Measurements from ENCODE around the gene TEC.
"Not testable (repeated sequence)": the region's sequence is repeated elsewhere in the genome, so short reads cannot be mapped to it uniquely, and the experiment has no call there.

Gene TEC

DNA sequence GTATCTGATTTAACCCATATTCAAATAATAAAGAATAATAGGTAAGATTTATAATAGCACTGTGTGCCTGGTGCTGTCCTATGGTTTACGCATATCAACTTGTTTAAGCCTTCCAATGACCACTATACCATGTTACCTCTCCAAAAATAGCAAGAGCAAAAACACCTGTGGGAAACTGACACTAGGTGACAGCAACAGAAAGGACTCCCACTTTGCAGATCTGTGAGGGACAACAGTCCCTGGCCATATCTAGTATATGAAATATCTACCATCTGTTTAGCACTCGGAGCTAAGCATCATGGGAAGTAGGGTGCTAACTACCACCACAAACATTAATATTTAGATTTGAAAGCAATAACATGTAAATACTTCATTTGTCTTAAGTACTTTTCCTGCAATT, 79.9 kb downstream of the TEC start:
- peak overlapping the region; percentile 58; the same call in 1 of the 2 replicates for H3K27ac ChIP-seq (ENCODE audit: low read length)
- no peaks in the 10 kb centered on the region for H3K27me3 ChIP-seq (replicated peaks; ENCODE audit: insufficient read depth, low read length)
- peak overlapping the region; percentile 47 for H3K9ac ChIP-seq (ENCODE audit: low read length)
- H3K4me1 ChIP-seq (ENCODE audit: low read length): peaks cover 52% of the 10 kb centered on the region
- no peaks in the 10 kb centered on the region for H3K9me3 ChIP-seq (replicated peaks; ENCODE audit: insufficient read depth, low read length)
- H3K79me2 ChIP-seq (ENCODE audit: low read length): peaks cover 97% of the 10 kb centered on the region
- peaks cover 24% of the 10 kb centered on the region; the same call in 1 of the 2 replicates for H4K20me1 ChIP-seq (ENCODE audit: insufficient read depth, low read length)
- TF ChIP-seq CTCF (IDR thresholded peaks at IDR 0.05; ENCODE audit: low read length): peak; percentile 34
- no peak for TF ChIP-seq EZH2phosphoT487 (IDR thresholded peaks at IDR 0.05; ENCODE audit: low read length)
- no peak for TF ChIP-seq EZH2 (optimal IDR thresholded peaks at IDR 0.05; ENCODE audit: low read depth, low read length)
- peaks cover 7% of the 10 kb centered on the region; the same call in 1 of the 2 replicates for H3K36me3 ChIP-seq (replicated peaks; ENCODE audit: insufficient read depth, low read length)
- H3K4me2 ChIP-seq (ENCODE audit: low read depth, low read length): peak overlapping the region; percentile 86
- no peaks in the 10 kb centered on the region for H3K9me2 ChIP-seq (replicated peaks; ENCODE audit: insufficient read depth, low read length)
- peak overlapping the region; percentile 42 for H3K4me3 ChIP-seq (ENCODE audit: low read length)
- H2AFZ ChIP-seq (ENCODE audit: low read length): no peak overlapping the region
- peaks cover 25% of the 10 kb centered on the region for H3F3A ChIP-seq (ENCODE audit: insufficient read depth, low read length)
- DNase-seq: peak; percentile 54

GRCh38 chr4:48188390-48188789, 81.2 kb downstream of the TEC start:
- Histone ChIP-seq H3K27me3 (replicated peaks; ENCODE audit: insufficient read depth, low read length) (no peaks in the 10 kb centered on the region), H3K9me3 (replicated peaks; ENCODE audit: insufficient read depth, low read length) (no peaks in the 10 kb centered on the region), H3K79me2 (ENCODE audit: low read length) (peaks cover 97% of the 10 kb centered on the region), H3F3A (ENCODE audit: insufficient read depth, low read length) (peaks cover 14% of the 10 kb centered on the region), H4K20me1 (ENCODE audit: insufficient read depth, low read length) (peaks cover 29% of the 10 kb centered on the region; the same call in 1 of the 2 replicates), H3K36me3 (replicated peaks; ENCODE audit: insufficient read depth, low read length) (peaks cover 7% of the 10 kb centered on the region; the same call in 1 of the 2 replicates), H2AFZ (ENCODE audit: low read length) (no peak overlapping the region), H3K9me2 (replicated peaks; ENCODE audit: insufficient read depth, low read length) (no peaks in the 10 kb centered on the region), H3K4me1 (ENCODE audit: low read length) (peaks cover 64% of the 10 kb centered on the region), H3K27ac (ENCODE audit: low read length) (no peak overlapping the region; the same call in 1 of the 2 replicates), H3K4me2 (ENCODE audit: low read depth, low read length) (peak overlapping the region; percentile 86; the same call in 1 of the 2 replicates), H3K9ac (ENCODE audit: low read length) (no peak overlapping the region), H3K4me3 (ENCODE audit: low read length) (no peak overlapping the region)
- DNase-seq: no peak
- TF ChIP-seq EZH2phosphoT487 (IDR thresholded peaks at IDR 0.05; ENCODE audit: low read length) (no peak), EZH2 (optimal IDR thresholded peaks at IDR 0.05; ENCODE audit: low read depth, low read length) (no peak), CTCF (IDR thresholded peaks at IDR 0.05; ENCODE audit: low read length) (no peak)

GRCh38 chr4:48187813-48188212, 81.8 kb downstream of the TEC start:
- TF ChIP-seq EZH2 (optimal IDR thresholded peaks at IDR 0.05; ENCODE audit: low read depth, low read length): no peak
- no peak for TF ChIP-seq EZH2phosphoT487 (IDR thresholded peaks at IDR 0.05; ENCODE audit: low read length)
- no peak for TF ChIP-seq CTCF (IDR thresholded peaks at IDR 0.05; ENCODE audit: low read length)
- peaks cover 97% of the 10 kb centered on the region for H3K79me2 ChIP-seq (ENCODE audit: low read length)
- no peaks in the 10 kb centered on the region for H3K9me3 ChIP-seq (replicated peaks; ENCODE audit: insufficient read depth, low read length)
- no peak overlapping the region for H3K4me3 ChIP-seq (ENCODE audit: low read length)
- H3K9me2 ChIP-seq (replicated peaks; ENCODE audit: insufficient read depth, low read length): no peaks in the 10 kb centered on the region
- no peak overlapping the region for H3K4me2 ChIP-seq (ENCODE audit: low read depth, low read length)
- H2AFZ ChIP-seq (ENCODE audit: low read length): no peak overlapping the region
- DNase-seq: no peak
- peaks cover 69% of the 10 kb centered on the region for H3K4me1 ChIP-seq (ENCODE audit: low read length)
- H4K20me1 ChIP-seq (ENCODE audit: insufficient read depth, low read length): peaks cover 29% of the 10 kb centered on the region; the same call in 1 of the 2 replicates
- H3K27ac ChIP-seq (ENCODE audit: low read length): no peak overlapping the region; the same call in 1 of the 2 replicates
- no peaks in the 10 kb centered on the region for H3K27me3 ChIP-seq (replicated peaks; ENCODE audit: insufficient read depth, low read length)
- peaks cover 9% of the 10 kb centered on the region for H3F3A ChIP-seq (ENCODE audit: insufficient read depth, low read length)
- peaks cover 10% of the 10 kb centered on the region for H3K36me3 ChIP-seq (replicated peaks; ENCODE audit: insufficient read depth, low read length)
- H3K9ac ChIP-seq (ENCODE audit: low read length): no peak overlapping the region

DNA sequence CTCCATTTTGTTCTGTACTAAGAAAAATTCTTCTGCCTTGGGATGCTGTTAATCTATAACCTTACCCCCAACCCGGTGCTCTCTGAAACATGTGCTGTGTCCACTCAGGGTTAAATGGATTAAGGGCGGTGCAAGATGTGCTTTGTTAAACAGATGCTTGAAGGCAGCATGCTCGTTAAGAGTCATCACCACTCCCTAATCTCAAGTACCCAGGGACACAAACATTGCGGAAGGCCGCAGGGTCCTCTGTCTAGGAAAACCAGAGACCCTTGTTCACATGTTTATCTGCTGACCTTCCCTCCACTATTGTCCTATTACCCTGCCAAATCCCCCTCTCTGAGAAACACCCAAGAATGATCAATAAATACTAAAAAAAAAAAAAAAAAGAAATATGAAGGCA, 82.6 kb downstream of the TEC start:
- not testable (repeated sequence) for H3K9me3 ChIP-seq (replicated peaks; ENCODE audit: insufficient read depth, low read length); H3K4me2 ChIP-seq (ENCODE audit: low read depth, low read length); H3K27ac ChIP-seq (ENCODE audit: low read length); H3K9me2 ChIP-seq (replicated peaks; ENCODE audit: insufficient read depth, low read length); H3K4me3 ChIP-seq (ENCODE audit: low read length); H3K27me3 ChIP-seq (replicated peaks; ENCODE audit: insufficient read depth, low read length); DNase-seq; H3K9ac ChIP-seq (ENCODE audit: low read length); H2AFZ ChIP-seq (ENCODE audit: low read length)
- H4K20me1 ChIP-seq (ENCODE audit: insufficient read depth, low read length): peaks cover 29% of the 10 kb centered on the region; the same call in 1 of the 2 replicates
- H3F3A ChIP-seq (ENCODE audit: insufficient read depth, low read length): peaks cover 17% of the 10 kb centered on the region
- peaks cover 72% of the 10 kb centered on the region for H3K4me1 ChIP-seq (ENCODE audit: low read length)
- H3K36me3 ChIP-seq (replicated peaks; ENCODE audit: insufficient read depth, low read length): peaks cover 13% of the 10 kb centered on the region
- H3K79me2 ChIP-seq (ENCODE audit: low read length): peaks cover 97% of the 10 kb centered on the region

DNA sequence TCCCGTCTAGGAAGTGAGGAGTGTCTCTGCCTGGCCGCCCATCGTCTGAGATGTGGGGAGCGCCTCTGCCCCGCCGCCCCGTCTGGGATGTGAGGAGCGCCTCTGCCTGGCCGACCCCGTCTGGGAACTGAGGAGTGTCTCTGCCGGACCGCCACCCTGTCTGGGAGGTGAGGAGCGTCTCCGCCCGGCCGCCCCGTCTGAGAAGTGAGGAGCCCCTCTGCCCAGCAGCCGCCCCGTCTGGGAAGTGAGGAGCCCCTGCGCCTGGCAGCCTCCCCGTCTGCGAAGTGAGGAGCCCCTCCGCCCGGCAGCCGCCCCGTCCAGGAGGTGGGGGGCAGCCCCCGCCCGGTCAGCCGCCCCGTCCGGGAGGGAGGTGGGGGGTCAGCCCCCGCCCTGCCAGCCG, 83.2 kb downstream of the TEC start:
- not testable (repeated sequence) for H3K4me2 ChIP-seq (ENCODE audit: low read depth, low read length); H3K27ac ChIP-seq (ENCODE audit: low read length); DNase-seq; H3K9me2 ChIP-seq (replicated peaks; ENCODE audit: insufficient read depth, low read length); H3K4me3 ChIP-seq (ENCODE audit: low read length); H3K9me3 ChIP-seq (replicated peaks; ENCODE audit: insufficient read depth, low read length); H3K9ac ChIP-seq (ENCODE audit: low read length); H2AFZ ChIP-seq (ENCODE audit: low read length); H3K27me3 ChIP-seq (replicated peaks; ENCODE audit: insufficient read depth, low read length)
- Histone ChIP-seq H4K20me1 (ENCODE audit: insufficient read depth, low read length) (peaks cover 29% of the 10 kb centered on the region; the same call in 1 of the 2 replicates), H3K36me3 (replicated peaks; ENCODE audit: insufficient read depth, low read length) (peaks cover 13% of the 10 kb centered on the region), H3K79me2 (ENCODE audit: low read length) (peaks cover 97% of the 10 kb centered on the region), H3F3A (ENCODE audit: insufficient read depth, low read length) (peaks cover 18% of the 10 kb centered on the region), H3K4me1 (ENCODE audit: low read length) (peaks cover 74% of the 10 kb centered on the region)

Data from MM.1S (cell line).